ENCODE measurements around the gene GFRA3.

The GFRA3 gene

GRCh38 chr5:138246822-138247221 is 27.6 kb downstream of the GFRA3 start:
- no peak for DNase-seq (ENCODE audit: low spot score)

- no peak for DNase-seq (ENCODE audit: low spot score)
Measured at GRCh38 chr5:138246334-138246733, 28.1 kb downstream of the GFRA3 start.

- DNase-seq (ENCODE audit: low spot score): no peak
Measured at GRCh38 chr5:138245717-138246116, 28.7 kb downstream of the GFRA3 start.

- DNase-seq (ENCODE audit: low spot score): no peak
Measured at GRCh38 chr5:138243794-138244193, 30.6 kb downstream of the GFRA3 start.

- peak; percentile 44 for DNase-seq (ENCODE audit: low spot score)
Measured at GRCh38 chr5:138241688-138242571, 32.5 kb downstream of the GFRA3 start.

- DNase-seq (ENCODE audit: low spot score): no peak
Measured at GRCh38 chr5:138240650-138241385, 33.6 kb downstream of the GFRA3 start.

GRCh38 chr5:138238034-138238433 is 36.4 kb downstream of the GFRA3 start:
- DNase-seq (ENCODE audit: low spot score): no peak

GRCh38 chr5:138234651-138235050 is 39.8 kb downstream of the GFRA3 start:
- no peak for DNase-seq (ENCODE audit: low spot score)

- no peak for DNase-seq (ENCODE audit: low spot score)
Measured at GRCh38 chr5:138233280-138233679, 41.1 kb downstream of the GFRA3 start.

GRCh38 chr5:138230981-138231589 is 43.3 kb downstream of the GFRA3 start:
- no peak for DNase-seq (ENCODE audit: low spot score)

- DNase-seq (ENCODE audit: low spot score): no peak
Measured at GRCh38 chr5:138230261-138230660, 44.2 kb downstream of the GFRA3 start.

GRCh38 chr5:138229387-138229786 is 45.0 kb downstream of the GFRA3 start:
- no peak for DNase-seq (ENCODE audit: low spot score)

- DNase-seq (ENCODE audit: low spot score): no peak
Measured at GRCh38 chr5:138226910-138227309, 47.5 kb downstream of the GFRA3 start.

- no peak for DNase-seq (ENCODE audit: low spot score)
Measured at GRCh38 chr5:138224712-138225111, 49.7 kb downstream of the GFRA3 start.

- no peak for DNase-seq (ENCODE audit: low spot score)
Measured at GRCh38 chr5:138223532-138223931, 50.9 kb downstream of the GFRA3 start.

- DNase-seq (ENCODE audit: low spot score): no peak
Measured at GRCh38 chr5:138216799-138217198, 57.6 kb downstream of the GFRA3 start.

GRCh38 chr5:138213161-138214029 is 61.0 kb downstream of the GFRA3 start, which contains the start of gene CDC23:
Gene CDC23 (minus strand): TSS chr5:138213323. CDS start chr5:138213312, 11 bp downstream.
- peak; percentile 99 for DNase-seq (ENCODE audit: low spot score)

GRCh38 chr5:138212828-138213160 is 61.6 kb downstream of the GFRA3 start:
- peak; percentile 13 for DNase-seq (ENCODE audit: low spot score)

- DNase-seq (ENCODE audit: low spot score): no peak
Measured at GRCh38 chr5:138210985-138211384, 63.4 kb downstream of the GFRA3 start.

Measured in hepatic stellate cell (primary cell).